Subcutaneous adipose tissue (tissue), 4 donors: Measurements from ENCODE around the gene TSPAN4. TPM values are rescaled to one million over a fixed set of nuclear protein-coding genes. Genes with fewer than 3 reads are reported as not detected.

Source experiments
- total RNA-seq, 4 donors: library from RNA; depleted of rRNA; stranded (reverse); fragments of >200 nt; gene quantifications; one replicate each; pipeline ENCODE4 v1.1.0, GENCODE V29; 2016
- TF ChIP-seq, protein P1 (sequence below): fragments of 450-650 bp; IDR thresholded peaks from one replicate; pipeline ENCODE4 v1.5.1; 2016; ENCODE audit warnings: low read depth, mild to moderate bottlenecking, control low read depth, antibody characterized with exemption, moderate library complexity

Gene TSPAN4
- total RNA-seq, 4 donors from 2014 or later: 67.0 to 219 (median 185) TPM

DNA sequence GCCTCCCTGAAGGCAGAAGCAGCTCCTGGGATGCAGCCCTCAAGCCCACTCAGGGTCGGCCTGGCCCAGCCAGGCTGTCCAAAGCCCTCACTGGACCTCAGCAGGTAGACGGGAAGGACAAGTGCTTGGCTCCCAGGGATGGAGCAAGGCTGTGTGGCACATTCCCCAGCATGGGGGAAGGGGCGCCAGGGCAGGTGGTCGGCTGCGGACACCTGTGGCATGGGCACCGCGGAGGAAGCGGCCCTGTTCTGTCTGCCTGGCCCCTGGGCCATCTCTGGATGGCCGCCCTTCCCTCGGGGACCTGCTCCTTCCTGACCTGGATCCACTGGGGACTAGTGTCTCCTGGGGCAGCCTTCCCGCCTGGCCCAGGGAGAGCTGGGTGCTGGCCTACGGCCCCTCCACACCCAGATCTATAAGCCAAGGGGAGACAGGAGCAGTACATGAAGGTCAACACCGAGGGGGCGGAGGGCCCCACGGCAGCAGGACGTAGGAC, 42.0 kb downstream of the TSPAN4 start:
- TF ChIP-seq, protein P1, sequence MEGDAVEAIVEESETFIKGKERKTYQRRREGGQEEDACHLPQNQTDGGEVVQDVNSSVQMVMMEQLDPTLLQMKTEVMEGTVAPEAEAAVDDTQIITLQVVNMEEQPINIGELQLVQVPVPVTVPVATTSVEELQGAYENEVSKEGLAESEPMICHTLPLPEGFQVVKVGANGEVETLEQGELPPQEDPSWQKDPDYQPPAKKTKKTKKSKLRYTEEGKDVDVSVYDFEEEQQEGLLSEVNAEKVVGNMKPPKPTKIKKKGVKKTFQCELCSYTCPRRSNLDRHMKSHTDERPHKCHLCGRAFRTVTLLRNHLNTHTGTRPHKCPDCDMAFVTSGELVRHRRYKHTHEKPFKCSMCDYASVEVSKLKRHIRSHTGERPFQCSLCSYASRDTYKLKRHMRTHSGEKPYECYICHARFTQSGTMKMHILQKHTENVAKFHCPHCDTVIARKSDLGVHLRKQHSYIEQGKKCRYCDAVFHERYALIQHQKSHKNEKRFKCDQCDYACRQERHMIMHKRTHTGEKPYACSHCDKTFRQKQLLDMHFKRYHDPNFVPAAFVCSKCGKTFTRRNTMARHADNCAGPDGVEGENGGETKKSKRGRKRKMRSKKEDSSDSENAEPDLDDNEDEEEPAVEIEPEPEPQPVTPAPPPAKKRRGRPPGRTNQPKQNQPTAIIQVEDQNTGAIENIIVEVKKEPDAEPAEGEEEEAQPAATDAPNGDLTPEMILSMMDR: no peak

DNA sequence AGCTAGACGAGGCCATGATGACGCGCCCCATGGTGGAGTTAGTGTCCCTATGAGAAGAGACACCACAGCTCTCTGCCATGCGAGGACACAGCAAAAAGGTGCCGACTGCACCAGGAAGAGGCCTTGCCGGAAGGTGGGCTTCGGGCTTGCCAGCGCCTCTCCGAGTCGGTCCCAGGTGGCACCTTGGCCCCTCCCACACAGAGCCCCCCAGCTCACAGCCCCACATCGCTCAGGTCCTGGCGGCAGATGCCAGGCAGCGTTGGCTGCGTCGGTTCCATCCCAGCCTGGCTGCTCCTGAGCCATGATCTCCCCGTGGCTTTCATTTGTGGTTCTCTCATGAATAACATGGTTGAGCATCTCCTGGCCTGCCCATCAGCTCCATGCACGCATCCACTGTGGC, 43.9 kb downstream of the TSPAN4 start:
- TF ChIP-seq, protein P1: no peak

DNA sequence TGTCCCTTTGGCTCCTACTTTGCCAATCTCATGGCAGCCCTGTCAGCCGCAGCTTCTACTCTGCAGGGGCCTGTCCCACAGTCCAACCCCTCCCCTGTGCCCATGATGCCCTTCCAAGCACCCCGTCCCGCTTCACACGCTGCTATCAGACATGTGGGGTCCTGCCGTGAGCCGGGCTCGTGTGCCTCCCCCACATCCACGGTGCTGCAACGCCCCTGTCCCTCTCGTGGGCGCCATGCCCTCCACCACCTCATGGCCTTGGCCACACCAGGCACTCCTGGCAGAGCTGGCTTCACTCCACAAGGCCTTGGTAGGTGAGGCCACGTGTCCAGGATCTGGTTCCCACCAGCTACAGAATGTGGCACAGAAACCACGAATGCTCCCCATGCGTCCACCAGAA, 44.9 kb downstream of the TSPAN4 start:
- TF ChIP-seq, protein P1: no peak

DNA sequence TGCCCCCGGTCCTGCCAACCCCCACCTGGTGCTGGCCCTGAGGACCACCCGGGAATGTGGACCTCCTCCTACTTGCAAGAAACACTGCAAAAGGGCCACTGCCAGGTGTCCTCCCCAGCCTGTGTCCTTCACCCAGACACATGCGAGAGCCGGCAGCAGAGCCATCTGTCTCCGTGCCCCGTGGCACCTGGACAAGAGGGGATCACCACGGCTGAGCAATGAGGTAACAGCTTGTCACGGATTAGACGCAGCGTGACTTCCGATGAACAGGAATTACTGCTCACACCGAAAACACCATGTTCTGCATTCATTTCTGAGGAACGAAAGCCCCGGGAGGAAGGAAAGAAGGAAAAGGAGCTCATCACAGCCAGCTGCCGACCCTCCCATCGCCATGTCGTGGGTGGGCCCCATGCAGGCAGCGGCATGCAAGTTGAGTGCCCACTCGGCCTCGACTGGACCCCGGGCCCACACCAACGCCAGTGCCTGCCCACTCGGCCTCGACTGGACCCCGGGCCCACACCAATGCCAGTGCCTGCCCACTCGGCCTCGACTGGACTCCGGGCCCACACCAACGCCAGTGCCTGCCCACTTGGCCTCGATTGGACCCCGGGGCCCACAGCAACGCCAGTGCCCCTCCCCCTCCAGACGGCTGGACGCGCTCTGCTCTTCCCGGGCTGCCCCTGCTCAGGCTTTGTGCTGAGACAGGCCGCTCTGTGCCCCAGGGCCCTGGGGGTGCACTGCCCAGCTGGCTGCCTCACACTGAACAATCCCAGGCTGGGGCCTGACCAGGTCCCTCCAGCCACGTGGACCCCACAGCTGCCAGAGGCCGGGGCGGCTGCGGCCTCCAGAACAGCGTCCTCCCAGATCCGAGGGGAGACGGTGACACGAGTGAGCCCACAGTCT, 45.9 kb downstream of the TSPAN4 start:
- TF ChIP-seq, protein P1: no peak

DNA sequence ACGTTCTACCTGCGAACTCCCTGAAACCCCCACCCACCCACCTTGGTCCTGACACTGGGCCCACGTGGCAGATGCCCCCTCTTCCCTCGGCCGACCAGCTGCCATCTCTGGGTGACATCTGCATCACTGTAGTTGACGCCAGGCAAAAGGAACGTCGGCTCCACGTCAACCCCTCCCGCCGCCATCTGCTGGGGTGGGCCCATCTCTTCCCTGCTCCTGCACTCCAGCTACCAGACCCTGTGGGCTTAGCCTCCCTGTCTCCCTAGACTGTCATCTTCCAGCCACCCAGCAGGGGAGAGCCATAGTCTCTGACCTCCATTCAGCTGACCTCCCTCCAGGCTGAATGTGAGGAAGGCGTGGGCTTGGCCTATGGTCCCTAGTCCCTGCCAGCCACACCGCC, 46.6 kb downstream of the TSPAN4 start:
- TF ChIP-seq, protein P1: no peak

DNA sequence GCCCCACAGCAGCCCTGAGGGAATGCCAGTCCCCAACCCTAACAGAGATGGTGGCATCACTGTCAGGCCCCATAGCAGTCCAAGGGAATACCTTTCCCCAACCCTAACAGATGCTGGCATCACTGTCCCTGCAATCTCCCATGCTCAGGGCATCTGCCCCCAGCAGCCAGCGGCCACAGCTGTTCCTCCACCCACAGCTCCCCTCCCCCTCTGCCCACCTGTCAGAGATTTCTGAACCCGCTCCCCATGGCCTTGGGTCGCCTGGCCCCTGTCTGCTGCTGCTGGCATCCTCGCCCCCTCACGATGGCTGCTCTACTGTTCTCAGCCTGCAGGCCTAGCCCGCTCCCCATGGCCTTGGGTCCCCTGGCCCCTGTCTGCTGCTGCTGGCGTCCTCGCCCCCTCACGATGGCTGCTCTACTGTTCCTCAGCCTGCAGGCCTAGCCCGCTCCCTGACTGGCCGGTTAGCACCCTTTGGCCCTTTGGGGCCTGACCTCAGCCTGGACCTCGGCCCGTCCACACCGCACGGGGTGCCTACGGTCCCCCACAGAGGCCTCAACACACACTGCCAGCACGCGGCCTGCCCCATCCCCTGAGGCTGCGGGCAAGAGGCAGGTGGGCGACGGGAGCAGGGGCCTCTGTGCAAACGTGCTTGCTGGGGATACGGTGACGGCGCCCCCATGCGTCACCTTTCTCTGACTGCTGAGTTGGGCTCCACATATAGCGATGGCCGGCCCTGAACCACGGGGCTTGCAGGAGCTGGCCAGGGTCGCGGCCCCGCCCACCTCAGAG, 47.2 kb downstream of the TSPAN4 start:
- TF ChIP-seq, protein P1: no peak
